ENCODE measurements around the gene THAP12. TPM values are rescaled to one million over a fixed set of nuclear protein-coding genes. Genes with fewer than 3 reads are reported as not detected.
A peak's percentile ranks its signal among the peaks of the same experiment; 100 is the strongest.

Gene THAP12, protein sequence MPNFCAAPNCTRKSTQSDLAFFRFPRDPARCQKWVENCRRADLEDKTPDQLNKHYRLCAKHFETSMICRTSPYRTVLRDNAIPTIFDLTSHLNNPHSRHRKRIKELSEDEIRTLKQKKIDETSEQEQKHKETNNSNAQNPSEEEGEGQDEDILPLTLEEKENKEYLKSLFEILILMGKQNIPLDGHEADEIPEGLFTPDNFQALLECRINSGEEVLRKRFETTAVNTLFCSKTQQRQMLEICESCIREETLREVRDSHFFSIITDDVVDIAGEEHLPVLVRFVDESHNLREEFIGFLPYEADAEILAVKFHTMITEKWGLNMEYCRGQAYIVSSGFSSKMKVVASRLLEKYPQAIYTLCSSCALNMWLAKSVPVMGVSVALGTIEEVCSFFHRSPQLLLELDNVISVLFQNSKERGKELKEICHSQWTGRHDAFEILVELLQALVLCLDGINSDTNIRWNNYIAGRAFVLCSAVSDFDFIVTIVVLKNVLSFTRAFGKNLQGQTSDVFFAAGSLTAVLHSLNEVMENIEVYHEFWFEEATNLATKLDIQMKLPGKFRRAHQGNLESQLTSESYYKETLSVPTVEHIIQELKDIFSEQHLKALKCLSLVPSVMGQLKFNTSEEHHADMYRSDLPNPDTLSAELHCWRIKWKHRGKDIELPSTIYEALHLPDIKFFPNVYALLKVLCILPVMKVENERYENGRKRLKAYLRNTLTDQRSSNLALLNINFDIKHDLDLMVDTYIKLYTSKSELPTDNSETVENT
- total RNA-seq (10 to 100 TPM; 18.0 to 23.6 (median 19.7) TPM), polyA plus RNA-seq (10.5 TPM)
- long read RNA-seq, donor 1, transcript THAP12-203 (6 exons, 882 nt): minor isoform, 7 of 57 reads
- long read RNA-seq, donor 1, transcript THAP12-201 (5 exons, 3,300 nt): major isoform, 47 of 57 reads
- long read RNA-seq, donor 1, partial matches to known transcripts: 0 of 57 reads
- long read RNA-seq, donor 1, other reads (novel, unspliced or antisense): 3 of 57 reads
- long read RNA-seq, donor 2, transcript THAP12-201 (5 exons, 3,300 nt): major isoform, 15 of 22 reads
- long read RNA-seq, donor 2, partial matches to known transcripts: 1 of 22 reads
- long read RNA-seq, donor 2, other reads (novel, unspliced or antisense): 2 of 22 reads
- long read RNA-seq, donor 3, transcript THAP12-201 (5 exons, 3,300 nt): major isoform, 8 of 15 reads
- long read RNA-seq, donor 3, partial matches to known transcripts: 0 of 15 reads
- long read RNA-seq, donor 3, other reads (novel, unspliced or antisense): 6 of 15 reads
- long read RNA-seq, donor 4, transcript THAP12-201 (5 exons, 3,300 nt): major isoform, 21 of 26 reads
- long read RNA-seq, donor 4, partial matches to known transcripts: 0 of 26 reads
- long read RNA-seq, donor 4, other reads (novel, unspliced or antisense): 3 of 26 reads

DNA sequence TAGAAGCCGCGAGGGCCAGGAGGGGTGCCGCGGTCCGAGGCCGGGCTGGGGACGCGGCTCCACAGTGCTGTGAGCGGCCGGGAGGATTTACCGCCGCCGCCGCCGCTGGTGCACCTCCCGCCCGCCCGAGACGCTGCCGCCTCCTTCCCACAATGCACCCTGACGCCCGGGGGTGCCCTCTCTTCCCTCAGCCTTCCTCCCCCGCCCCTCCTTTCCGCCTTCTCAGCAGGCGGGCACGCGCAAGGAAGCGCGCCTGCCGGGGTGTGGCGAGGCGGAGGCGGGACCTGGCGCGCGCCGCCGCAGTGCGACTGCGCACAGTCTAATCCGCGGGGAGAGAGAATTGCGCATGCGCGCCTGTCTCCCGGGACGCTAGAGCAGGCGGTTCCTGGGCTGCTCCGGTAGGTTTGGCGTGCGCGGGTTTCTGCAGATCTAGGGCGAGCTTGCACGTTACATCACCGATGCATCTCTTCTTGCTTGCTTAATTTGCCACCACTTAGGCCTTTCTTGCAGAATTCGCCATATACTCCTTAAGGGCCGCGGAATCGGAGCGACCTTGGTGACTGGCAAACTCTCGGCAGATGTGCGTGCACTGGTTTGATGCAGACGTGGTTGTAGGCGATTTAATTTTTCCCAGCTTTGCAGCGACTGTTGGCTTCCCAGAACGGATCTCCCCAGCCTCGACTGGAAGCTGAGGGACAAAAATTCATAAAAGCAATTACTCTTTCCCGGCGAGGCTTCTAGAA, at the start of gene THAP12, which contains the start of gene GVQW3:
Gene THAP12 (minus strand): TSS at position 156 of the 743 bp plus-strand sequence. CDS start 296 bp downstream, outside the sequence.
Gene GVQW3 (plus strand): TSS at position 347 of the 743 bp plus-strand sequence. CDS start 506 bp downstream, outside the sequence.
- Histone ChIP-seq H3K27me3 (ENCODE audit: control insufficient read depth, insufficient read depth) (no peaks in the 10 kb centered on the region), H3K27ac (ENCODE audit: low read length) (peak within 1 kb of the TSS; percentile 31), H3K4me1 (ENCODE audit: control insufficient read depth, insufficient read depth, low read length) (peaks cover 7% of the 10 kb centered on the region), H3K9me3 (ENCODE audit: control insufficient read depth, low read length) (no peaks in the 10 kb centered on the region), H3K4me3 (ENCODE audit: low read length) (peak within 1 kb of the TSS; percentile 92)
- intact Hi-C loops (cut with DNase I): loop anchor here in 1 of 4 donors (10.0 kb wide), 1 partner anchor 54 kb away; no protein-coding TSS in a partner anchor
- ATAC-seq: peak; percentile 99
- under 1% methylated on average over 69 of the region's 69 CpGs for WGBS
- peak; percentile 97 to 99 (median 99) for DNase-seq

GRCh38 chr11:76426660-76427059, 45.7 kb upstream of the THAP12 start:
- H3K4me3 ChIP-seq (ENCODE audit: low read length): no peak overlapping the region
- ATAC-seq: no peak
- no peaks in the 10 kb centered on the region for H3K27me3 ChIP-seq (ENCODE audit: control insufficient read depth, insufficient read depth)
- intact Hi-C loops (cut with DNase I): no loop called here
- no peak overlapping the region for H3K27ac ChIP-seq (ENCODE audit: low read length)
- no peak for DNase-seq
- H3K9me3 ChIP-seq (ENCODE audit: control insufficient read depth, low read length): no peaks in the 10 kb centered on the region
- no peaks in the 10 kb centered on the region for H3K4me1 ChIP-seq (ENCODE audit: control insufficient read depth, insufficient read depth, low read length)

DNA sequence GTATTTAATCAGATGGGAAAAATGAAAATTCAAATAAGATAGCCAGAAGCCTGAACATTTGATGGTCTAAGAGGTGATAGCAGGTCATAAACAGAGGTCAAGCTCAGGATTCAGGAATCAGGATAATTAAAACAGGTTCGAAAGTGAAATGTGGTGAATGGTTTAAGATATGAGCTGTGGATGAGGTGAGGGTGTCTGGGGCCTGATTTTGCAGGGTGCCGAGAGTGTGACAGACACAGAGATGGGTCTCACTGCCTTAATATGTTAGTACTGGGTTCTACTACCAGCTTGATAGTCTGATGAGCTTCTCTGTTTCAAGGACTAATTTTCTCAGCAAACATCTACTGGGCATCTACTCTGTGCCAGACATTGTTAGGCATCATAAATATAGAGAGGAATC, 44.0 kb upstream of the THAP12 start:
- DNase-seq (no peak), ATAC-seq (no peak)
- no peak overlapping the region for H3K4me3 ChIP-seq (ENCODE audit: low read length)
- no peaks in the 10 kb centered on the region for H3K9me3 ChIP-seq (ENCODE audit: control insufficient read depth, low read length)
- 90% methylated on average over 2 of the region's 2 CpGs for WGBS
- H3K27ac ChIP-seq (ENCODE audit: low read length): no peak overlapping the region
- intact Hi-C loops (cut with DNase I): no loop called here
- no peaks in the 10 kb centered on the region for H3K4me1 ChIP-seq (ENCODE audit: control insufficient read depth, insufficient read depth, low read length)
- H3K27me3 ChIP-seq (ENCODE audit: control insufficient read depth, insufficient read depth): no peaks in the 10 kb centered on the region

GRCh38 chr11:76424379-76424778, 43.4 kb upstream of the THAP12 start:
- Histone ChIP-seq H3K27ac (ENCODE audit: low read length) (no peak overlapping the region), H3K27me3 (ENCODE audit: control insufficient read depth, insufficient read depth) (no peaks in the 10 kb centered on the region), H3K4me3 (ENCODE audit: low read length) (no peak overlapping the region), H3K9me3 (ENCODE audit: control insufficient read depth, low read length) (no peaks in the 10 kb centered on the region), H3K4me1 (ENCODE audit: control insufficient read depth, insufficient read depth, low read length) (no peaks in the 10 kb centered on the region)
- 61% methylated on average over 3 of the region's 3 CpGs for WGBS
- intact Hi-C loops (cut with DNase I): no loop called here
- DNase-seq (no peak), ATAC-seq (no peak)

GRCh38 chr11:76419896-76420295, 39.0 kb upstream of the THAP12 start:
- H3K9me3 ChIP-seq (ENCODE audit: control insufficient read depth, low read length): no peaks in the 10 kb centered on the region
- H3K27me3 ChIP-seq (ENCODE audit: control insufficient read depth, insufficient read depth): no peaks in the 10 kb centered on the region
- intact Hi-C loops (cut with DNase I): no loop called here
- DNase-seq: no peak
- no peak for ATAC-seq
- H3K4me1 ChIP-seq (ENCODE audit: control insufficient read depth, insufficient read depth, low read length): no peaks in the 10 kb centered on the region
- 59% methylated on average over 3 of the region's 3 CpGs for WGBS
- no peak overlapping the region for H3K4me3 ChIP-seq (ENCODE audit: low read length)
- no peak overlapping the region for H3K27ac ChIP-seq (ENCODE audit: low read length)

- no peak for DNase-seq
- ATAC-seq: no peak
- Histone ChIP-seq H3K9me3 (ENCODE audit: control insufficient read depth, low read length) (no peaks in the 10 kb centered on the region), H3K4me3 (ENCODE audit: low read length) (no peak overlapping the region), H3K27ac (ENCODE audit: low read length) (no peak overlapping the region), H3K27me3 (ENCODE audit: control insufficient read depth, insufficient read depth) (no peaks in the 10 kb centered on the region), H3K4me1 (ENCODE audit: control insufficient read depth, insufficient read depth, low read length) (no peaks in the 10 kb centered on the region)
- intact Hi-C loops (cut with DNase I): no loop called here
These were observed 34.1 kb upstream of the THAP12 start for GRCh38 chr11:76415073-76415472.

DNA sequence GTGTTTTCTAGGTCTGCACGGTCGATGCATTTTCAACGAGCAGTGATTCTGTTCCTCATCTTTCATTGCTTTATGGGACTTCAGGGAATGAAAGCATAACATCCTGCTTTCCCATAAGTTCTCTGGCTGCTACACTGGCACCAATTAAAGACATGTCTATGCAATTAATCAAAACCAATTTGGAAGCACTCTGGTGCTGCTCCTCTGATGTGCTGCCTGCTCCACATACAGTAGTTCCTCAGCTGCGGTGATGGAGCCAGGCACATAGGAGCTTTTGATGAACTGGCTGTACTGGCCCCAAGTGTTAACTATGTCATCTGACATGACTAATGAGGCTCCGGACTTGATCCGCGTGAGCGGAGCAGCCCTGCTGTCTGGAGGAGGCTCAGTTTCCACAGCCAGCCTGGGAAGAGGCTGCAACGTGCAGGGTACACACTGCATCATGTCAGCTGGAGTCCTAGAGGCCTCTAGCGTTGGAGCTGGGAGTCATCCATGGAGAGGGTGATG, 30.0 kb upstream of the THAP12 start:
- 77% methylated on average over 10 of the region's 10 CpGs for WGBS
- Histone ChIP-seq H3K27ac (ENCODE audit: low read length) (no peak overlapping the region), H3K27me3 (ENCODE audit: control insufficient read depth, insufficient read depth) (no peaks in the 10 kb centered on the region), H3K9me3 (ENCODE audit: control insufficient read depth, low read length) (no peaks in the 10 kb centered on the region), H3K4me3 (ENCODE audit: low read length) (no peak overlapping the region), H3K4me1 (ENCODE audit: control insufficient read depth, insufficient read depth, low read length) (no peaks in the 10 kb centered on the region)
- intact Hi-C loops (cut with DNase I): no loop called here
- no peak for DNase-seq
- no peak for ATAC-seq

GRCh38 chr11:76408171-76408965, 27.4 kb upstream of the THAP12 start:
- WGBS: 56% methylated on average over 7 of the region's 7 CpGs
- H3K4me1 ChIP-seq (ENCODE audit: control insufficient read depth, insufficient read depth, low read length): no peaks in the 10 kb centered on the region
- DNase-seq (no peak), ATAC-seq (peak in 1 of 2 donors; percentile 34)
- H3K9me3 ChIP-seq (ENCODE audit: control insufficient read depth, low read length): no peaks in the 10 kb centered on the region
- intact Hi-C loops (cut with DNase I): no loop called here
- no peak overlapping the region for H3K27ac ChIP-seq (ENCODE audit: low read length)
- H3K4me3 ChIP-seq (ENCODE audit: low read length): no peak overlapping the region
- no peaks in the 10 kb centered on the region for H3K27me3 ChIP-seq (ENCODE audit: control insufficient read depth, insufficient read depth)

DNA sequence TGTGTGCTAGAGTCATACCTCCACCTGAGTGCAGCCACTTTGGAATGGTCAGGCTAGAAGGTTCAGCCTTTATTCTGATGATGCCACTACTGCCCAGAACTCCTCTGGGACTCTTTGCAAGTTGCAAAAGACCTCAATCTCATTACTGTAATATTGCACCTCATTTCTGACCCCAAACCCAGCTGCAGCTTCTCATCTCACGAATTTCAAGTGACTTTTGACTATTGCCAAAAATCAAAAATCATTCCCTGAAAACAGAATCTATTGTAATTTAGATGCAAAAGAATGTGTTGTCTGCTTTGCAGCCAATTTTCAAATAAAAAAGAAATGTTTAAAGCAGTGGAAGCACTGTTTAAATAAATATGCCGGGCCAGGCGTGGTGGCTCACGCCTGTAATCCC, 25.4 kb upstream of the THAP12 start:
- DNase-seq (no peak), ATAC-seq (no peak)
- Histone ChIP-seq H3K27ac (ENCODE audit: low read length) (no peak overlapping the region), H3K27me3 (ENCODE audit: control insufficient read depth, insufficient read depth) (no peaks in the 10 kb centered on the region), H3K9me3 (ENCODE audit: control insufficient read depth, low read length) (no peaks in the 10 kb centered on the region), H3K4me1 (ENCODE audit: control insufficient read depth, insufficient read depth, low read length) (no peaks in the 10 kb centered on the region), H3K4me3 (ENCODE audit: low read length) (no peak overlapping the region)
- WGBS: 94% methylated on average over 4 of the region's 4 CpGs
- intact Hi-C loops (cut with DNase I): no loop called here

Measured in right cardiac atrium (tissue), 5 donors.